Measurements from ENCODE around the gene RAB12.
"Not testable (repeated sequence)": the region's sequence is repeated elsewhere in the genome, so short reads cannot be mapped to it uniquely, and the experiment has no call there.

Gene RAB12

GRCh38 chr18:8611916-8612576 is 2.8 kb downstream of the RAB12 start:
- no peak for DNase-seq (ENCODE audit: low read depth in 2 of 2)

DNA sequence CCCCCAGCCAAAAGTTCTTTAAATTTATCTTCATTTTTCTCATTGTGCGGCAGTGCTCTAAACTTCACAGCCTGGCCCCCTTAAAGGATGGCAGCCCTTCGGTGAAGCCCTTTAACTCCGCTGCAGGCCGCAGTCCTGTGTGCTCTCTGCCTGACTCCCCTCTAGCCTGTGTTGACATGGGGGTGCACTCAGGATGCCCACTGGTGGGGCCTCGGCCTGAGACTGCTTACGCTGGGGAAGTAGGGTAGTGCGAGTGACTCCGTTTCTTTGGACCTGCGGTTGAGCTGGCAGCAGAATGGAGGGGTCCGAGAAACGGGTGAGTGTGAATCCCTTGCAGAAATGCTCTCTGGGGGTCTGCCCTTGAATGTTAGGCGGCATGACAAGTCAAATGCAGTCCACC is 5.6 kb downstream of the RAB12 start:
- no peak for DNase-seq (ENCODE audit: low read depth in 2 of 2)

GRCh38 chr18:8615397-8616027 is 6.3 kb downstream of the RAB12 start:
- DNase-seq (ENCODE audit: low read depth in 2 of 2), result peak; percentile 95

GRCh38 chr18:8616028-8616401 is 6.8 kb downstream of the RAB12 start:
- DNase-seq (ENCODE audit: low read depth in 2 of 2), result no peak

GRCh38 chr18:8617907-8618306 is 8.7 kb downstream of the RAB12 start:
- no peak for DNase-seq (ENCODE audit: low read depth in 2 of 2)

GRCh38 chr18:8619041-8619440 is 9.8 kb downstream of the RAB12 start:
- no peak for DNase-seq (ENCODE audit: low read depth in 2 of 2)

DNA sequence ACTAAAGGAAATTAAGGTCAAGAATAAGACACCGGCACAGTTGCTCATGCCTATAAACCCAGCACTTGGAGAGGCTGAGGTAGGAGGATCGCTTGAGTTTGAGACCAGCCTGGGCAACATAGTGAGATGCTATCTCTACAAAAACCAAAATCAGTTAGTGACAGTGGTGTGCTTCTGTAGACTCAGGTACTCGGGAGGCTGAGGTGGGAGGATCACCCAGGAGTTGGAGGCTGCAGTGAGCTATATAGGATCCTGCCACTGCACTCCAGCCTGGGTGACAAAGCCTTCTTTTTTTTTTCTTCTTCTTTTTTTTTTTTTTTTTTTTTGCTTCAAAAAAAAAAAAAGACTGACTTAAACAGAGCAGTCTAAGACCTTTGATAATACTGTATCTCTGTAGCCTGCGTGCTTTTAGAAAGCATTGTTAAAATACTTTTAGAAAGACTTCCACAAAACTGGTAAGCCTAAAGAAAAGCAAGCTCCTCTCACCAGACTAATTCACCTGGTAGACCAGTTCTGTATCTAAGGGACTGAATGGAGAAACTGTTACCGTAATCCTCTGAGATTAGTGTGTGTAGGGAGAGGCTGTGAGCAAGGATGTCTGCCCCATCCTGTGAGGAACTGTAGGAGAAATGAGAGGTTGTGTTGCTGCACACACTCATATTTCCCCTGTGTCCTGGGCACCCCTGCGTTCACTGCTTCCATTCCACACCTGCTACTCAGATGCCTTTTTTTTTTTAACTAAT is 10.8 kb downstream of the RAB12 start:
- no peak for DNase-seq (ENCODE audit: low read depth in 2 of 2)

DNA sequence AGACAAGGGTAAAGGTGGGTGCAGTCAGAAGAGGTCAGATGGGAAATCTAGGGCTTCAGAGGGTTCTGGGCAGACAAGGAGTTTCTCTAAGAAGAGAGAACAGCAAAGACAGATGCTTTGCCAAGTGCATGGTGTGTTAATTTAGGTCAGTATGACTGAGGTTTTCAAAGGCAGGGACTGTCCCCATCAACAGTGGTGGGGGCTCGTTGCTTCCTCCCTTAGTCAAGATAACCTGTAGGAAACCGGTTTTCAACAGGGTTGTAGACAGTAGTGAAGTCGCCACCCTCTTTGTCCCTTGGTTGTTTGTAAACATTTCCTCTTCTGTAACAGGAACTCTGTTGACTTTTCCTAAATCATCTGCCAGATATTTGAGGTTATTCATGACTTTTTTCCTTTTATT is 11.6 kb downstream of the RAB12 start:
- DNase-seq (ENCODE audit: low read depth in 2 of 2), result no peak

DNA sequence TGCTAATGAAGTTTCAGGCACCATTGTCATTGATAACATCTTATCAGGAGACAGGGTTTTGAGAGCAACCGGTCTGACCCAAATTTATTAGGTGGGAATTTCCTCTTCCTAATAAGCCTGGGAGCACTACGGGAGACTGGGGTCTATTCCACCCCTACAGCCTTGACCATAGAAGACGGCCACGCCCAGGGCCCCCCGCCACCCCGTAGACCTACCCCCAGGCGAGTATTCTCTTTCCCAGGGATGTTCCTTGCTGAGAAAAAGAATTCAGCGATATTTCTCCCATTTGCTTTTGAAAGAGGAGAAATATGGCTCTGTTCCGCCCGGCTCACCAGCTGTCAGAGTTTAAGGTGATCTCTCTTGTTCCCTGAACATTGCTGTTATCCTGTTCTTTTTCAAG is 13.4 kb downstream of the RAB12 start:
- not testable (repeated sequence) for DNase-seq (ENCODE audit: low read depth in 2 of 2)

GRCh38 chr18:8623549-8624106 is 14.4 kb downstream of the RAB12 start:
- no peak for DNase-seq (ENCODE audit: low read depth in 2 of 2)

- DNase-seq (ENCODE audit: low read depth in 2 of 2), result no peak
Measured at GRCh38 chr18:8625461-8626092, 16.3 kb downstream of the RAB12 start.

GRCh38 chr18:8626414-8627106 is 17.3 kb downstream of the RAB12 start:
- no peak for DNase-seq (ENCODE audit: low read depth in 2 of 2)

- no peak for DNase-seq (ENCODE audit: low read depth in 2 of 2)
Measured at GRCh38 chr18:8627107-8627472, 17.9 kb downstream of the RAB12 start.

DNA sequence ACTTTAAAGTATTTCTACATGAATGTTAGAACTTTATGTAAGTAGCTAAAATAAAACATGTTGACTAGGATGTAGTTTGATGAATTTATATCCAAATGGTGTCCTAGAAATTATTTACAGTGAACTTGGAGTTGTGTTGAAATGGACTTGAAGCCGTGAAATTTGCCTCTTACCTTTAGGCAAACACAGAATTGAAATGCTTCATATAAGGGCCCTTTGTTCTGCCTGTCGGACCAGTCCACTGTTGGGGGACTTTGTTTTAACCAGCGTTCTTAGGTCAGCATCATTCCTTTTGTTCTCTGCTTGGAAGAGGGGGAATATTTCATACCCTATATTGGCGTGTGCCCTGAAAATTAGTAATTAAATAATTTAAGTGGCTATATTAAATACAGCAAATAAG is 18.3 kb downstream of the RAB12 start:
- DNase-seq (ENCODE audit: low read depth in 2 of 2), result no peak

- DNase-seq (ENCODE audit: low read depth in 2 of 2), result no peak
Measured at GRCh38 chr18:8629602-8630001, 20.4 kb downstream of the RAB12 start.

DNA sequence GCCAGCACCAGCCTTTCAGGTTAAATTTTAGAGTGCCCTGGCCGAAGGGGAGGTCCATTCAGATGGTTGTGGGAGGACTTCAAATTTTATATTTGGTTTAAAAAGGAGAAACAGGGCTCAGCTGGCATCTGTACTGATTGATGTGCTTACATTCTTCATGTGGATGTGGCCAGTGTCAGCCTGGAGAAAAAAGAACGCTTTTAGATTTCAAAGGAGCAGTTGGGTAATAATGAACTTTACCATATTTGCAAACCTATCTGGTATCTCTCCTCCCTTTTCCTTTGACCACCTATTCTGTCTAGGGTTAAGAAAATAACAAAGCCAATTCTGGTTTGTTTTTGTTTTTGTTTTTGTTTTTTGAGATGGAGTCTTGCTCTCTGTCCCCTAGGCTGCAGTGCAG is 21.3 kb downstream of the RAB12 start:
- DNase-seq (ENCODE audit: low read depth in 2 of 2), result no peak

- no peak for DNase-seq (ENCODE audit: low read depth in 2 of 2)
Measured at GRCh38 chr18:8631265-8631664, 22.0 kb downstream of the RAB12 start.

DNA sequence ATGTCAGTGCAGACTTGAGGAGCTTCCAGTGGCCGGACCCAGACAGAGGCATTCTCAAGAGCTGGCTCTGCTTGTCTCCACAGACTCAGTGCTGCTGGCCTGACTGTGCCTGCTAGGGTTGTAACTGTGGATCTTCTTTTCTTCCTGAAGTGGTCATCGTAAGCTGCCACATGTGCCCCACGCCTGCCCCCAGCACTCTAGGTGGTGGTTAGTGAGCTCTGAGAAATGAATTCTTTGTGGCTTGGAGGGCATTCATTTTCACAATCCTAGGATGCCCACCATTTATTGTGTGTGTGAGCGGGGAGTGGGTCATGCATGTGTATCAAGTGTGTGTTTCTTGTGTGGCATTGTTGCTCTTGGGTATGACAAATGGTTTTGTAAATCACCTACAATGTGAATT is 23.1 kb downstream of the RAB12 start:
- DNase-seq (ENCODE audit: low read depth in 2 of 2), result no peak

DNA sequence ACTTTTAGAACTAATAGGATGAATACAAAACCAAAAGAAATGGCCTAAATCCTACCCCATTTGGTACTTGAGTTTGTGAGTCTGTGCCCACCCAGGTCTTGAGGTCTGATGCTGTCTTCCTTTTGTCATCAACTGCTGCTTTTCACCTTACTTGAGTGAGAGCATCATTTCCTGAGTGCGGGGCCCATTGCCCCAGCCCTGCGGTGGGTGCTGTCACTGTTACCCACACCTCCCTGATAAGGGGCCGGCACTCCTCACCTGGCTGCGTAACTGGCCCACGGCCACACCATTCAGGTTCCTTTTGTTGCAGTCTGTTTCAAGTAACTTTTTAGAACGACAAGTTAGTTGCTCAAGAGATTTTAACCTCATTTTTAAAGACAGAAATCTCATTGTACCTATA is 25.3 kb downstream of the RAB12 start:
- DNase-seq (ENCODE audit: low read depth in 2 of 2), result no peak

GRCh38 chr18:8635087-8635486 is 25.9 kb downstream of the RAB12 start:
- DNase-seq (ENCODE audit: low read depth in 2 of 2), result no peak

GRCh38 chr18:8639762-8640161 is 30.5 kb downstream of the RAB12 start:
- DNase-seq (ENCODE audit: low read depth in 2 of 2), result no peak

GRCh38 chr18:8643326-8643878 is 34.2 kb downstream of the RAB12 start:
- DNase-seq (ENCODE audit: low read depth in 2 of 2), result no peak

Data from fibroblast of skin of left quadriceps (primary cell).